ENCODE results near the gene RDH13.

RDH13 gene

DNA sequence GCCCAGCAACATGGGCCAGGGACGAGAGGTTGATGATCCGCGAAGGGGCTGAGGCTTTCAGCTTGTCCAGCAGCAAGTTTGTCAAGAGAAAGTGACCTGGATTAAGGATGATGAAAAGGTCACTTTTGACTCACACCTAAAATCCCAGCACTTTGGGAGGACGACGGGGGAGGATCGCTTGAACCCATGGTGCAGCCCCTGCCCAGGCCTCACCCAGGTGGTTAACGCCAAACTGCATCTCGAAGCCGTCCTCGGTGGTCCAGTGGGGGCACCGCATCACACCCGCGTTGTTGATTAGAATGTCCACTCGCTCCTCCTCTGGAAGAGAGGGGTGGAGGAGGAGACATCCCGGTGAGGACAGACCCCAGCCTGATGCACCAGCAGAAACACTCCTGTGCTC is 14.5 kb downstream of the RDH13 start:
- Histone ChIP-seq H3K9ac (ENCODE audit: low read depth, low read length) (no peak overlapping the region), H2AFZ (ENCODE audit: low read depth, low read length) (no peak overlapping the region), H3K4me3 (ENCODE audit: low read depth in 1 of 2, low read length in 2 of 2) (no peak overlapping the region), H3K79me2 (ENCODE audit: insufficient read depth, low read length) (no peaks in the 10 kb centered on the region), H3K27me3 (ENCODE audit: insufficient read depth, low read length, poor library complexity) (no peaks in the 10 kb centered on the region), H3K4me2 (ENCODE audit: insufficient read depth, low read length) (no peak overlapping the region), H3K9me3 (ENCODE audit: insufficient read depth, low read length, severe bottlenecking) (no peaks in the 10 kb centered on the region), H3K27ac (ENCODE audit: low read length) (no peak overlapping the region), H4K20me1 (ENCODE audit: insufficient read depth, low read length) (peaks cover 18% of the 10 kb centered on the region), H3K4me1 (ENCODE audit: insufficient read depth, low read length) (no peaks in the 10 kb centered on the region), H3K36me3 (ENCODE audit: insufficient read depth, low read length) (peaks cover 44% of the 10 kb centered on the region)
- DNase-seq (no peak), ATAC-seq (ENCODE audit: insufficient read depth, low read depth) (no peak)
- TF ChIP-seq, protein P1, sequence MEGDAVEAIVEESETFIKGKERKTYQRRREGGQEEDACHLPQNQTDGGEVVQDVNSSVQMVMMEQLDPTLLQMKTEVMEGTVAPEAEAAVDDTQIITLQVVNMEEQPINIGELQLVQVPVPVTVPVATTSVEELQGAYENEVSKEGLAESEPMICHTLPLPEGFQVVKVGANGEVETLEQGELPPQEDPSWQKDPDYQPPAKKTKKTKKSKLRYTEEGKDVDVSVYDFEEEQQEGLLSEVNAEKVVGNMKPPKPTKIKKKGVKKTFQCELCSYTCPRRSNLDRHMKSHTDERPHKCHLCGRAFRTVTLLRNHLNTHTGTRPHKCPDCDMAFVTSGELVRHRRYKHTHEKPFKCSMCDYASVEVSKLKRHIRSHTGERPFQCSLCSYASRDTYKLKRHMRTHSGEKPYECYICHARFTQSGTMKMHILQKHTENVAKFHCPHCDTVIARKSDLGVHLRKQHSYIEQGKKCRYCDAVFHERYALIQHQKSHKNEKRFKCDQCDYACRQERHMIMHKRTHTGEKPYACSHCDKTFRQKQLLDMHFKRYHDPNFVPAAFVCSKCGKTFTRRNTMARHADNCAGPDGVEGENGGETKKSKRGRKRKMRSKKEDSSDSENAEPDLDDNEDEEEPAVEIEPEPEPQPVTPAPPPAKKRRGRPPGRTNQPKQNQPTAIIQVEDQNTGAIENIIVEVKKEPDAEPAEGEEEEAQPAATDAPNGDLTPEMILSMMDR (IDR thresholded peaks at IDR 0.05; ENCODE audit: borderline replicate concordance, extremely low read depth, low read length, poor library complexity, severe bottlenecking), result no peak
- TF ChIP-seq EZH2 (IDR thresholded peaks at IDR 0.05; ENCODE audit: borderline replicate concordance, low read depth, low read length, severe bottlenecking), result no peak

DNA sequence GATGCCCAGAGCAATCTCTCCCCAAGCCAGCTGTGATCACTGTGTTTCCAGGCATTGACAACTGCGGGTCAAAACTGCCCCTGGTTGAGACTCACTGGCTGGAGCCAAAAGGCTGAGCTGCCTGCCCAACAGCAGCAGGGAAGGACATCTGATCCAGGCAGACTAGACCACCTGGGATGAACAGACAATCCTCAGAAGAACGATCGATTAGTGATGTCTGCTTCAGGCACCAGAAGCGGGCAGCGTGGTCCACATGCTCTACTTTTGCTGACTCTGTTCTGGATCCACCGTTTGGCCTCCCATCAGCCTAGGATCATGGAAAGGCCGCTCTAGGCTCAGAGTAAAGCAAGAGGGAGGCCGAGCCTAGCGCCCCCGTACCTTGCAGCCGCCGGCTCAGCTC is 15.0 kb downstream of the RDH13 start:
- ATAC-seq (ENCODE audit: insufficient read depth, low read depth), result no peak
- Histone ChIP-seq H3K9me3 (ENCODE audit: insufficient read depth, low read length, severe bottlenecking) (no peaks in the 10 kb centered on the region), H3K36me3 (ENCODE audit: insufficient read depth, low read length) (peaks cover 48% of the 10 kb centered on the region), H3K9ac (ENCODE audit: low read depth, low read length) (no peak overlapping the region), H2AFZ (ENCODE audit: low read depth, low read length) (no peak overlapping the region), H3K4me2 (ENCODE audit: insufficient read depth, low read length) (no peak overlapping the region), H3K27me3 (ENCODE audit: insufficient read depth, low read length, poor library complexity) (no peaks in the 10 kb centered on the region), H3K4me3 (ENCODE audit: low read depth in 1 of 2, low read length in 2 of 2) (no peak overlapping the region), H3K27ac (ENCODE audit: low read length) (no peak overlapping the region), H4K20me1 (ENCODE audit: insufficient read depth, low read length) (peaks cover 21% of the 10 kb centered on the region), H3K79me2 (ENCODE audit: insufficient read depth, low read length) (no peaks in the 10 kb centered on the region), H3K4me1 (ENCODE audit: insufficient read depth, low read length) (peaks cover 2% of the 10 kb centered on the region)
- TF ChIP-seq EZH2 (IDR thresholded peaks at IDR 0.05; ENCODE audit: borderline replicate concordance, low read depth, low read length, severe bottlenecking), result no peak
- TF ChIP-seq, protein P1 (IDR thresholded peaks at IDR 0.05; ENCODE audit: borderline replicate concordance, extremely low read depth, low read length, poor library complexity, severe bottlenecking), result no peak
- DNase-seq, result no peak

DNA sequence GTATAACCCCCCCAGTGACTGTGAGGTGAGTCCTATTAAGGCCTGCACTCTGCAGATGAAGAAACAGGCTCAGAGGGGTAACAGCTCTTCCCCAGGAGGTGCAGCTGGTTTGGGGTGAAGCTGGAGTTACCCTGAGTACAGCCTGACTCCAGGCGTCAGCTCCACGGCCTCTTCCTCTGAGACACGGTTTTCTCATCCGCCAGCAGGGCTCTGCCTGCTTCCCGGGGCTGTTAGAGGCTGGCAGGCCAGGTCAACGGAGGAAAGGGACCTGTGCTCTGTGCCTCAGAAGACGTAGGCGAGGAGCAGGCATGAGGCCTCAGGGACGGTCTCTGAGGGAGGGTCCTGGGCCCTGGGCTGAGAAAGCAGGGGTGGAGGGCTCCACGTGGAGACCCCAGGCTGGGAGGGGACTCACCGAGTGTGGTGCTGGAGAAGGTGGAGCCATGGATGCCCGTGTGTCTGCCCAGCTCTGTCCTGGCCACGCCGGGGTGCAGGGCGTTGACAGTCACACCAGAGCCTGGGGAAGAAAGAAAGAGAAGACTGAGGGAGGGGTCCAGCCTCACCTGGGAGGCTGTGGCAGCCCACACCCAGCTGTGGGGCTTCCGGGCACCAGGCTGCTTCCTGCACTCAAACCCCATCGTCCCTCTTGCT is 15.8 kb downstream of the RDH13 start:
- Histone ChIP-seq H3K9me3 (ENCODE audit: insufficient read depth, low read length, severe bottlenecking) (no peaks in the 10 kb centered on the region), H3K9ac (ENCODE audit: low read depth, low read length) (no peak overlapping the region), H3K4me3 (ENCODE audit: low read depth in 1 of 2, low read length in 2 of 2) (no peak overlapping the region), H3K4me2 (ENCODE audit: insufficient read depth, low read length) (no peak overlapping the region), H3K36me3 (ENCODE audit: insufficient read depth, low read length) (peaks cover 53% of the 10 kb centered on the region), H3K27ac (ENCODE audit: low read length) (no peak overlapping the region), H3K79me2 (ENCODE audit: insufficient read depth, low read length) (peaks cover 4% of the 10 kb centered on the region; the same call in 1 of the 2 replicates), H2AFZ (ENCODE audit: low read depth, low read length) (no peak overlapping the region), H3K4me1 (ENCODE audit: insufficient read depth, low read length) (peaks cover 11% of the 10 kb centered on the region), H4K20me1 (ENCODE audit: insufficient read depth, low read length) (peaks cover 29% of the 10 kb centered on the region), H3K27me3 (ENCODE audit: insufficient read depth, low read length, poor library complexity) (no peaks in the 10 kb centered on the region)
- ATAC-seq (ENCODE audit: insufficient read depth, low read depth) (no peak), DNase-seq (no peak)
- TF ChIP-seq, protein P1 (IDR thresholded peaks at IDR 0.05; ENCODE audit: borderline replicate concordance, extremely low read depth, low read length, poor library complexity, severe bottlenecking), result no peak
- TF ChIP-seq EZH2 (IDR thresholded peaks at IDR 0.05; ENCODE audit: borderline replicate concordance, low read depth, low read length, severe bottlenecking), result no peak

Measured in DND-41 (cell line).